ENCODE measurements around the gene APEH. TPM values are rescaled to one million over a fixed set of nuclear protein-coding genes. Genes with fewer than 3 reads are reported as not detected.

APEH gene
- total RNA-seq: 100 to 1,000 TPM in 1 of 2 donors, 10 to 100 TPM in 1; 57.6 to 108 TPM

DNA sequence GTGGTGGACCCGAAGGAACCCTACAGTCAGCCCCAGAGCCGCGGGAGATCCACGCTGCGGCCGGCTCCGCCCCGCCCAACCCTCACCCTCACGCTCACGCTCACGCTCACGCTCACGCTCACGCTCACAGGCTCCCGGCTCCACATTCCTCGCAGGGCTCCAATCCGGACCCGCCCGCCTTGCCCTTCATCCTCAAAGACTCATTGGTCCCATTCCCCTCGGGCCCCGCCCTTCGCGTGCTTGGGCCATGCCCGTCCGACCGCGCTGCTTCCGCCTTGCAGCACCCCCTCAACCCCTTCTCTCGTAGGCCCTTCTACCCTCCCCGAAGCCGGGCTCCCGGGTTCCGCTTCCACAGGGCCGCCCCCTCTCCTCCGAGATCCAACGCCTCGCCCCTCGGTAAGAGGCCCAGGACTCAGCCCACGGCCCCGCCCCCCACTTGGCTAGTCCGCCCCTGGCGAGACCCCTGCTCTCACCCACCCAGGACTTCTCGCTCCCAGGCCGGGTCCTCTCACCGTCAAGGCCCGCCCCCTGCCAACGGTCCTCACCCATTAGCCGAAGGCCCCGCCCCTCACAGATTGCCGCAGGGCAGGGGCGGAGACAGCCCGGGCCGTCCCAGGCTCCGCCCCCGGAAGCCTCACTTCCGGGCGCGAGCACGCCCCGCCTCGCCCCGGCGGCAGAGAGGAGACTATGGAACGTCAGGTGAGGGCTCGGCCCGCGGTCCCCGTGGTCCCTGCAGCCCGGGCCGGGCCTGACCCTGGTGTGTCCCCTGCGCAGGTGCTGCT lies at the start of gene APEH:
Gene APEH, plus strand, starts transcription at position 637 of the 782 bp plus-strand sequence. Its CDS starts 51 bp downstream, at position 688.
- TF ChIP-seq, protein P1, sequence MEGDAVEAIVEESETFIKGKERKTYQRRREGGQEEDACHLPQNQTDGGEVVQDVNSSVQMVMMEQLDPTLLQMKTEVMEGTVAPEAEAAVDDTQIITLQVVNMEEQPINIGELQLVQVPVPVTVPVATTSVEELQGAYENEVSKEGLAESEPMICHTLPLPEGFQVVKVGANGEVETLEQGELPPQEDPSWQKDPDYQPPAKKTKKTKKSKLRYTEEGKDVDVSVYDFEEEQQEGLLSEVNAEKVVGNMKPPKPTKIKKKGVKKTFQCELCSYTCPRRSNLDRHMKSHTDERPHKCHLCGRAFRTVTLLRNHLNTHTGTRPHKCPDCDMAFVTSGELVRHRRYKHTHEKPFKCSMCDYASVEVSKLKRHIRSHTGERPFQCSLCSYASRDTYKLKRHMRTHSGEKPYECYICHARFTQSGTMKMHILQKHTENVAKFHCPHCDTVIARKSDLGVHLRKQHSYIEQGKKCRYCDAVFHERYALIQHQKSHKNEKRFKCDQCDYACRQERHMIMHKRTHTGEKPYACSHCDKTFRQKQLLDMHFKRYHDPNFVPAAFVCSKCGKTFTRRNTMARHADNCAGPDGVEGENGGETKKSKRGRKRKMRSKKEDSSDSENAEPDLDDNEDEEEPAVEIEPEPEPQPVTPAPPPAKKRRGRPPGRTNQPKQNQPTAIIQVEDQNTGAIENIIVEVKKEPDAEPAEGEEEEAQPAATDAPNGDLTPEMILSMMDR (IDR thresholded peaks at IDR 0.05): no peak
- peak; percentile 91 for DNase-seq (ENCODE audit: low spot score)
- H3K27ac ChIP-seq: peak within 1 kb of the TSS; percentile 91 to 94
- H3K36me3 ChIP-seq: peaks cover 29% of the 10 kb centered on the region
- peak; percentile 74 for ATAC-seq (ENCODE audit: insufficient number of reproducible peaks, low FRiP score, low read depth)
- H3K9me3 ChIP-seq: no peaks in the 10 kb centered on the region
- peak within 1 kb of the TSS; percentile 80 for H3K4me3 ChIP-seq
- H3K27me3 ChIP-seq (replicated peaks; ENCODE audit: insufficient read depth): no peaks in the 10 kb centered on the region
- H3K4me1 ChIP-seq (ENCODE audit: control insufficient read depth in 1 of 2, low read depth in 2 of 2): peaks cover 11 to 16% of the 10 kb centered on the region in 2 donors

DNA sequence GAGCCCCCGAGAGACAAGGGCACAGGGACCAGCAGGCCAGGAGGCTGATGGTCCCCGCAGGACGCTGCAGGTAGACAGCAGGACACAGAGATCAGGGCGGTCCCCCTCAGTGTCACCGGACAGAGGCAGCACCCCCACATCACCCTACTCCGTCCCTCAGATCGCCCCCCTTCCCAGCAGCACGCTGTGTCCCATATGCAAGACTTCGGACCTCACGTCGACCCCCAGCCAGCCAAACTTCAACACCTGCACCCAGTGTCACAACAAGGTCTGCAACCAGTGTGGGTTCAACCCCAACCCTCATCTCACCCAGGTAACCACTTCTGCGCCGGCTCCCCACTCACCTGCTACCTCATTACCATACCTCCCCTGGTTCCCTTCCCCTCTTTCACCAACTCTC lies 49.1 kb upstream of the APEH start:
- H3K36me3 ChIP-seq: no peaks in the 10 kb centered on the region
- DNase-seq (ENCODE audit: low spot score): no peak
- H3K27ac ChIP-seq: no peak overlapping the region
- H3K4me1 ChIP-seq (ENCODE audit: control insufficient read depth in 1 of 2, low read depth in 2 of 2): no peaks in the 10 kb centered on the region
- no peak for ATAC-seq (ENCODE audit: insufficient number of reproducible peaks, low FRiP score, low read depth)
- TF ChIP-seq, protein P1 (IDR thresholded peaks at IDR 0.05): no peak
- no peaks in the 10 kb centered on the region for H3K27me3 ChIP-seq (replicated peaks; ENCODE audit: insufficient read depth)
- H3K4me3 ChIP-seq: no peak overlapping the region
- H3K9me3 ChIP-seq: no peaks in the 10 kb centered on the region

DNA sequence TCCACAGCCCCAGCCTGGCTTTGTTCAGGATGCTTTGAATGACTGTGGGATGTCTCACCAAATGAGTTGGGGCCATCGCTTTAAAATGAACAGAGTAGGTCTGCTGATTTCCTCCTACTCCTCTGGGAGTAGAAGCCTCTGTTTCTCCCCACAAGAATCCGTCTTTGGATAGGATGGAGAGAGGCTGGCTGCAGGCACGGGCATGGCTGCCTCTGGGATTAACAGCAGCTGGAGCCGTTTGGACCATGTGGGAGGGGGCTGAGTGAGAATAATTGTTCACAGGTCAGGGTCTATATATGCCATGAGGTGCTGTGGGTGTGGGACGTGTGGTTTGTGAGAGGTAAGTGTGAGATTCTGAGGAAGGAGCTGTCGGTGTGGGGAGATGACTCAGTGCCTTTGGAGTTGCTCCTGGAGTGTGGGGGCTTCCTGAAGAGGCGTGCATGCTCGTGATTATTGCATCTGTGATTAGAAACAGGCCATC lies 48.0 kb upstream of the APEH start:
- Histone ChIP-seq H3K9me3 (no peaks in the 10 kb centered on the region), H3K27ac (no peak overlapping the region), H3K27me3 (replicated peaks; ENCODE audit: insufficient read depth) (no peaks in the 10 kb centered on the region), H3K36me3 (no peaks in the 10 kb centered on the region), H3K4me1 (ENCODE audit: control insufficient read depth in 1 of 2, low read depth in 2 of 2) (no peaks in the 10 kb centered on the region), H3K4me3 (no peak overlapping the region)
- DNase-seq (ENCODE audit: low spot score) (no peak), ATAC-seq (ENCODE audit: insufficient number of reproducible peaks, low FRiP score, low read depth) (no peak)
- TF ChIP-seq, protein P1 (IDR thresholded peaks at IDR 0.05): no peak

DNA sequence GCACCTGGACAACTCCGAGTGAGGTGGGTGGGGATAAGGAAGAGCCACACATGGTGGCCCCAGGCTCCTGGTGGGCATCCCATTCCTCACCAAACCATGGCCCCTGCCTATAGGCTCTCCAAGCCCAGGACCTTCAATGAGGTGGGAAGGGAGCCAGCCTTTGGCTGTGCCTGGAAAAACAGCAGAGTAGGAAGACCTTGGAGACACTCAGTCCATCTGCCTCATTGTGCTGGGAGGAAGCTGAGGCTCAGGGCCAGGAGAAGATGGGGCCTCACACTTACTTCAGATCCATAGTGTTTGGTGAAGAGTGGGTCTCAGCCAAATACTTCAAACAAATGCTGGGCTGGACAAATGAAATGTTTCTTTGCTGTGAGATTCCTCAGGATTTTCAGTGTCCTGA lies 47.4 kb upstream of the APEH start:
- Histone ChIP-seq H3K9me3 (no peaks in the 10 kb centered on the region), H3K27me3 (replicated peaks; ENCODE audit: insufficient read depth) (no peaks in the 10 kb centered on the region), H3K4me1 (ENCODE audit: control insufficient read depth in 1 of 2, low read depth in 2 of 2) (no peaks in the 10 kb centered on the region), H3K27ac (no peak overlapping the region), H3K4me3 (no peak overlapping the region), H3K36me3 (no peaks in the 10 kb centered on the region)
- TF ChIP-seq, protein P1 (IDR thresholded peaks at IDR 0.05): no peak
- DNase-seq (ENCODE audit: low spot score) (no peak), ATAC-seq (ENCODE audit: insufficient number of reproducible peaks, low FRiP score, low read depth) (no peak)

DNA sequence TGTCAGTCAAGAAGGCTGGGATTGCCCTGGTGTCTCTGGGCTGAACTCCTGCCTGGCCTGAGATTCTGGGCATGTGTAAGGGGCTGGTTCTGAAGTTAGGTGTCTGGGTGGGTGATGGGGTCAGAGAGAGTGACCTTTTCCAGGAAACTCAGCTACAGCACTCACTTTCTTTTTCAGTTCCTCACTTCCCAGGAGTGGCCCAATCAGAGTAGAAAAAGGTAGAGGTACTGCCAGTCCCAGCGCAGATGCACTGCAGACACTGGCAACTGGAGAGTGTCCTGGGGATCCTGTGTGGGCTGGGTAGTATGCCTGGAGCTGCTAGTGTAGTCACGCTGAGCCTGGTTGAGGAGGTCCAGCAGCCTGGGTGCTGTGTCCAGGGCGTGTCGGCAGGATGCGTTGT lies 46.5 kb upstream of the APEH start:
- Histone ChIP-seq H3K36me3 (no peaks in the 10 kb centered on the region), H3K27me3 (replicated peaks; ENCODE audit: insufficient read depth) (no peaks in the 10 kb centered on the region), H3K9me3 (no peaks in the 10 kb centered on the region), H3K4me1 (ENCODE audit: control insufficient read depth in 1 of 2, low read depth in 2 of 2) (no peaks in the 10 kb centered on the region), H3K4me3 (no peak overlapping the region), H3K27ac (no peak overlapping the region)
- TF ChIP-seq, protein P1 (IDR thresholded peaks at IDR 0.05): no peak
- DNase-seq (ENCODE audit: low spot score): no peak
- ATAC-seq (ENCODE audit: insufficient number of reproducible peaks, low FRiP score, low read depth): no peak
